Prostate gland (tissue), 2 donors: Measurements from ENCODE around the gene COL11A2. TPM values are rescaled to one million over a fixed set of nuclear protein-coding genes. Genes with fewer than 3 reads are reported as not detected.
A peak's percentile ranks its signal among the peaks of the same experiment; 100 is the strongest.

Source experiments
- DNase-seq: peaks from one replicate; pipeline ENCODE4 v3.0.0-alpha.2; 2019; ENCODE audit warnings: low spot score
- H3K27ac ChIP-seq, 2 donors: fragments of 200-600 bp; sonication (generic); 2 replicates each; pipeline ENCODE4 v1.5.1; 2017 to 2019
- H3K27me3 ChIP-seq: fragments of 200-600 bp; sonication (generic); replicated peaks from 2 replicates; pipeline ENCODE4 v1.5.1; 2019; ENCODE audit not compliant: insufficient read depth
- H3K36me3 ChIP-seq, 2 donors: fragments of 200-600 bp; sonication (generic); 1 replicate in 1 of 2; 2 replicates in 1 of 2; pipeline versions ENCODE4 v1.5.1 to v1.8.1; 2017 to 2019
- H3K4me1 ChIP-seq: fragments of 200-600 bp; sonication (generic); replicated peaks from 2 replicates; pipeline ENCODE4 v1.5.1; 2019
- H3K4me3 ChIP-seq, 2 donors: fragments of 200-600 bp; sonication (generic); 2 replicates each; pipeline ENCODE4 v1.5.1; 2017 to 2019
- H3K9me3 ChIP-seq: fragments of 200-600 bp; sonication (generic); 2 replicates; pipeline ENCODE4 v1.5.1; 2017
- POLR2A ChIP-seq: fragments of 450-650 bp; IDR thresholded peaks from one replicate; pipeline ENCODE4 v1.6.1; 2016; ENCODE audit warnings: antibody characterized with exemption, mild to moderate bottlenecking
- POLR2AphosphoS5 ChIP-seq: sonication (generic); formaldehyde crosslinking; IDR thresholded peaks from one replicate; pipeline ENCODE4 v1.6.1; 2017; ENCODE audit warnings: antibody characterized with exemption
- WGBS: methylation state at CpG from one replicate; pipeline ENCODE4 v1.1.5; 2018; 5-methylcytosine and 5-hydroxymethylcytosine counted together
- intact Hi-C: fragments of 100-400 bp; cut with DNase I; formaldehyde crosslinking; loops from one replicate; pipeline ENCODE4 v1.14.2; 2022
- total RNA-seq, 2 donors: library from RNA; depleted of rRNA; stranded (reverse); fragments of >200 nt; gene quantifications; one replicate each; pipeline ENCODE4 v1.1.0, GENCODE V29; 2016
- TF ChIP-seq, protein P1 (sequence below), 4 experiments: fragments of 200-600 bp in 2 of 4; fragments of 450-650 bp in 2 of 4; sonication (generic) in 2 of 4; IDR thresholded peaks; 1 replicate in 3 of 4; 2 replicates in 1 of 4; pipeline ENCODE4 v1.5.1; 2016 to 2019; ENCODE audit warnings: antibody characterized with exemption in 4 of 4, mild to moderate bottlenecking in 2 of 4, moderate library complexity in 2 of 4

The COL11A2 gene
- total RNA-seq, 2 donors from 2014 or later = 0.91 to 3.6 TPM

DNA sequence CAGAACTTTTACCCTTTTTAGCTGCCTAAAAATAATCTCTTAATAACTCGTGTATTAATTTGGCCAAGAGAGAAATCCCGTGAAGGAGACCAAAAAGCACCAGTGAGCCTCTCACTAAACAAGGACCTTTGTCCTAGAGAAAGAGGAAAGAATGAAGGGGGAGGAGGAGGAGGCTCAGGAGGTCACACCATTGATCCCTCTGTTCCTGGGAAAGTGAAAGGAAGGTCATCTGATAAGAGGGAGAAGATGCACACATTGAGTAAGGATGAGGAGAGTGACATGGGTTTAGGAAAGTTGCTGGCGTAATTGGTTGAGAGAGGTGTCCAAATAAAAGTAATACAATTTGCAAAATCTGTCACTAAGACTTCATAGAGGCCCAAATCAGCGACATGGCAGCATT lies 67.3 kb downstream of the COL11A2 start:
- DNase-seq = no peak
- Histone ChIP-seq H3K36me3 (no peaks in the 10 kb centered on the region), H3K27ac (no peak overlapping the region), H3K4me1 (no peaks in the 10 kb centered on the region), H3K27me3 (no peaks in the 10 kb centered on the region), H3K4me3 (no peak overlapping the region), H3K9me3 (no peaks in the 10 kb centered on the region)
- TF ChIP-seq, protein P1, sequence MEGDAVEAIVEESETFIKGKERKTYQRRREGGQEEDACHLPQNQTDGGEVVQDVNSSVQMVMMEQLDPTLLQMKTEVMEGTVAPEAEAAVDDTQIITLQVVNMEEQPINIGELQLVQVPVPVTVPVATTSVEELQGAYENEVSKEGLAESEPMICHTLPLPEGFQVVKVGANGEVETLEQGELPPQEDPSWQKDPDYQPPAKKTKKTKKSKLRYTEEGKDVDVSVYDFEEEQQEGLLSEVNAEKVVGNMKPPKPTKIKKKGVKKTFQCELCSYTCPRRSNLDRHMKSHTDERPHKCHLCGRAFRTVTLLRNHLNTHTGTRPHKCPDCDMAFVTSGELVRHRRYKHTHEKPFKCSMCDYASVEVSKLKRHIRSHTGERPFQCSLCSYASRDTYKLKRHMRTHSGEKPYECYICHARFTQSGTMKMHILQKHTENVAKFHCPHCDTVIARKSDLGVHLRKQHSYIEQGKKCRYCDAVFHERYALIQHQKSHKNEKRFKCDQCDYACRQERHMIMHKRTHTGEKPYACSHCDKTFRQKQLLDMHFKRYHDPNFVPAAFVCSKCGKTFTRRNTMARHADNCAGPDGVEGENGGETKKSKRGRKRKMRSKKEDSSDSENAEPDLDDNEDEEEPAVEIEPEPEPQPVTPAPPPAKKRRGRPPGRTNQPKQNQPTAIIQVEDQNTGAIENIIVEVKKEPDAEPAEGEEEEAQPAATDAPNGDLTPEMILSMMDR (IDR thresholded peaks at IDR 0.05) = no peak
- no peak for TF ChIP-seq POLR2A
- no peak for TF ChIP-seq POLR2AphosphoS5
- 84% methylated on average over 4 of the region's 4 CpGs for WGBS
- intact Hi-C loops = loop anchor here (10.0 kb wide), 1 partner anchor 120 kb away; no protein-coding TSS in a partner anchor

DNA sequence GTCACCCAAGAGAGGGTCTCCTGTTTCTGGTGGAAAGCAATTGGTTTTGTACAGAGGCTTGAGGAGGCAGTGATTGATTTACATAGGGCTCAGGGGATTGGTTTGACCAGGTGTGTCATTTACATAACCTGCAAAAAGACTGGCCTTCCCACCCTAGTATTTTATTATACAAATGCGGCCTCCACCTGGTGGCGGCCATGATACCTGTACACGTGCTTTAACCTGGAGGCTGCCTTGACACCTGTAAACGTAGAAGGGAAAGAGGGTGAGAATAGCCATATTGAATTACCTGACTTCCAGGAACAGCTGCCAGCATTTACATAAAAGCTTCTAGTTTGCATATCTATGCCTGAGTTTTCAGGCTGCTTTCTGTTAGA lies 67.8 kb downstream of the COL11A2 start:
- H3K36me3 ChIP-seq = no peaks in the 10 kb centered on the region
- TF ChIP-seq POLR2A (no peak), POLR2AphosphoS5 (no peak)
- TF ChIP-seq, protein P1 (IDR thresholded peaks at IDR 0.05) = no peak
- H3K9me3 ChIP-seq = no peaks in the 10 kb centered on the region
- no peak overlapping the region for H3K27ac ChIP-seq
- WGBS = 54% methylated on average over 4 of the region's 4 CpGs
- H3K27me3 ChIP-seq = no peaks in the 10 kb centered on the region
- no peak overlapping the region for H3K4me3 ChIP-seq
- DNase-seq = no peak
- intact Hi-C loops = loop anchor here (10.0 kb wide), 1 partner anchor 120 kb away; no protein-coding TSS in a partner anchor
- no peaks in the 10 kb centered on the region for H3K4me1 ChIP-seq

DNA sequence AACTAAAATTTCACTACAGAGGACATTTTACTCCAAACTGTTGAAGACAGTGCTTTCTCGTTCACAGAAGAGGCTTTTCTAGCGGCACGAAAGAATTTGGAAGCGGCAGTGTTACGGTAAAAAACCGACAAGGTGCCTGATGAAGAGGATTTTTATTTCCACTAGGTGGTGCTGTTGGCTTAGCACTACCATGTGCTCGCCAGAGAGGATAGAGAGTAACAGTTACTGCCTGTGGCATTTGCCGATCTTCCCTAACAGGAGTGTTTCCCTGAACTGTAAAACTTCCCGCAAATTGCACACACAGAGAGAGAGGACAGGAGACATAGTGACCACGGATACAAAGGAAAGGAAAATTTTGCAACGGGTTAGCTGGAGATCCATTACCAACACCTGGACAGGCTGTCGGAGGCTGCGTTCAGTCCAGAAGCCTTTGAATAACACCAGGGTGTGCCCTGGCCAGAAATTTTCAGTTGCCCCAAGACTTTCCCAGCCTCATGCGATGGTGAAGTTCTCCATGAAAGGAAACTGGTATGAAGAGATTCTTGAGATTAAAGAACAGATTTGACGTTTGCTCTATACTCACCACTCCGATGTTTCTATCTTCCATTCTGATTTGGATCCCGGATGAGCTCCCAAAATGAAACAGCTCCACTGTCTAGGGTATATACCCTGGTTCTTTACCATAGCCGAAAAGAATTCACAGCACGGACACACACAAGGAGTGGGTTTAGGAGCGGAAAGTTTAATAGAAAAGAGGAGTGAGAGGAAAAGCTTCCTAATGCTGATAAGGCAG lies 68.3 kb downstream of the COL11A2 start:
- TF ChIP-seq, protein P1 (IDR thresholded peaks at IDR 0.05) = peak in 3 of 4 experiments; percentile 36 to 47 (median 36)
- TF ChIP-seq POLR2A = no peak
- no peaks in the 10 kb centered on the region for H3K36me3 ChIP-seq
- DNase-seq = no peak
- intact Hi-C loops = loop anchor here (10.0 kb wide), 1 partner anchor 121 kb away; no protein-coding TSS in a partner anchor
- no peaks in the 10 kb centered on the region for H3K4me1 ChIP-seq
- no peak overlapping the region for H3K27ac ChIP-seq
- H3K27me3 ChIP-seq = no peaks in the 10 kb centered on the region
- WGBS = 85% methylated on average over 20 of the region's 20 CpGs
- H3K4me3 ChIP-seq = no peak overlapping the region
- H3K9me3 ChIP-seq = no peaks in the 10 kb centered on the region

DNA sequence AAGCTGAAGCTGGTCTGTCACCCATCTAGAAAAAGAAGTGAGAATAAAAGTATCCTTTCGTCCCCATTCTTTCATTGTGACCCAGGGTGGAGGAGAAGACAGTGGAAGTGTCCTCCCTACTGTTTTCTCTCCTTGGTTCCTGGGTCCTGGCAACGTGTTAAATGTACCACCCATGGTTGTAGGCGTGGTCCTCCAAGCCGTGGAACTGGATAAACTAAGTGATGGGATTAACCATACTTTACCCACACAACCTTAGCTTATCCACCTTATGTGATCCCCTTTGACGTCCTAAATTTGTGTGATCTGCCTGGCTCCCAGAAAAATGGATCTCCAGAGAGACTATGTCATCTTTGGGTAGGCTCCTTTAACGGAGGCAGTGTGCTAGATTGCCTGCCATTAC lies 69.1 kb downstream of the COL11A2 start:
- no peak for DNase-seq
- intact Hi-C loops = loop anchor here (10.0 kb wide), 1 partner anchor 122 kb away; no protein-coding TSS in a partner anchor
- TF ChIP-seq POLR2AphosphoS5 (no peak), POLR2A (no peak)
- TF ChIP-seq, protein P1 (IDR thresholded peaks at IDR 0.05) = no peak

DNA sequence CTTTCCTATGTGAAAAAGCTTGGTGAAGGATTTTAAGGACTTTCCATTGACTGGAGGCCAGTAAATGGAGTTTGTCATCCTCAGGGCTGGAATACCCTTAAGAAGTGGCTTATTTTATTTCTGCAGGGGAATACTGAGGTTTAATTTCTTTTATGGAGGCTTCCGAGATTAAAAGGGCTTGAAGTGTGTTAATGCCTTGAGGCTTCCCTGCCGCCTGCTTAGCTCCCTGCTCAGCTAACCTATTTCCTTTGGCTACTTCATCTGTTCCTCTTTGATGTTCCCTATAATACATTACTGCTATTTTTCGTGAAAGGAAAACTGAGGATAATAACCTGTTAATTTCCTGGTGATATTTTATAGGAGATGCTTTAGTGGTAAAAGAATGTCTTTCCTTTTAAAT lies 72.3 kb downstream of the COL11A2 start:
- H3K9me3 ChIP-seq = no peaks in the 10 kb centered on the region
- no peaks in the 10 kb centered on the region for H3K36me3 ChIP-seq
- intact Hi-C loops = loop anchor here (10.0 kb wide), 1 partner anchor 125 kb away; no protein-coding TSS in a partner anchor
- WGBS = 51% methylated on average over 3 of the region's 3 CpGs
- no peaks in the 10 kb centered on the region for H3K4me1 ChIP-seq
- peaks cover 8% of the 10 kb centered on the region for H3K27me3 ChIP-seq
- no peak overlapping the region for H3K27ac ChIP-seq
- TF ChIP-seq, protein P1 (IDR thresholded peaks at IDR 0.05) = no peak
- TF ChIP-seq POLR2A (no peak), POLR2AphosphoS5 (no peak)
- H3K4me3 ChIP-seq = no peak overlapping the region
- no peak for DNase-seq

More for the DNA sequence above, 69.1 kb downstream of the COL11A2 start:
- H3K36me3 ChIP-seq = no peaks in the 10 kb centered on the region
- H3K9me3 ChIP-seq = no peaks in the 10 kb centered on the region
- no peak overlapping the region for H3K27ac ChIP-seq
- WGBS = 89% methylated on average over 6 of the region's 6 CpGs
- H3K27me3 ChIP-seq = no peaks in the 10 kb centered on the region
- H3K4me3 ChIP-seq = no peak overlapping the region
- no peaks in the 10 kb centered on the region for H3K4me1 ChIP-seq
